ENCODE data around the gene KCNIP4.

The KCNIP4 gene

GRCh38 chr4:21677173-21677572 is 271.4 kb downstream of the KCNIP4 start:
- DNase-seq, result no peak

- DNase-seq, result no peak
Observed at GRCh38 chr4:21664355-21664754, 284.2 kb downstream of the KCNIP4 start.

GRCh38 chr4:21656832-21657231 is 291.7 kb downstream of the KCNIP4 start:
- no peak for DNase-seq

DNA sequence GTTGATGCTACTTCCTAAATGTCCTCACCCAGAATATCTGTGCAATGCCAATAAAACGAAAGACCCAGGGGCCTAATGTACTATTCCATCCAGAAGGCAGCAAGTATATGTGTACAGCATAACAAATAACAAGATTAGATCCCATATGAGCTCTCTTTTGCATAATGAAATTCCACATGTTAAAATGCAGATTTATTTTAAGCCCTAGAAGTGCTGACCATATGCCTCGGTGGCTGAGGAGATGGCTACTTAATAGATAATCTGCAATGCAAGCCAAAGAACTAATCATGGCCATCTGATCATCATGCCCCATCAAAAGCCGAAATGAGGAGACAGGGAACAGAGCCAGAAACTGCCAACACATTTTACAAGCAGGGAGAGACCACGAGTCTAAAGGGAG is 293.5 kb downstream of the KCNIP4 start:
- no peak for DNase-seq

DNA sequence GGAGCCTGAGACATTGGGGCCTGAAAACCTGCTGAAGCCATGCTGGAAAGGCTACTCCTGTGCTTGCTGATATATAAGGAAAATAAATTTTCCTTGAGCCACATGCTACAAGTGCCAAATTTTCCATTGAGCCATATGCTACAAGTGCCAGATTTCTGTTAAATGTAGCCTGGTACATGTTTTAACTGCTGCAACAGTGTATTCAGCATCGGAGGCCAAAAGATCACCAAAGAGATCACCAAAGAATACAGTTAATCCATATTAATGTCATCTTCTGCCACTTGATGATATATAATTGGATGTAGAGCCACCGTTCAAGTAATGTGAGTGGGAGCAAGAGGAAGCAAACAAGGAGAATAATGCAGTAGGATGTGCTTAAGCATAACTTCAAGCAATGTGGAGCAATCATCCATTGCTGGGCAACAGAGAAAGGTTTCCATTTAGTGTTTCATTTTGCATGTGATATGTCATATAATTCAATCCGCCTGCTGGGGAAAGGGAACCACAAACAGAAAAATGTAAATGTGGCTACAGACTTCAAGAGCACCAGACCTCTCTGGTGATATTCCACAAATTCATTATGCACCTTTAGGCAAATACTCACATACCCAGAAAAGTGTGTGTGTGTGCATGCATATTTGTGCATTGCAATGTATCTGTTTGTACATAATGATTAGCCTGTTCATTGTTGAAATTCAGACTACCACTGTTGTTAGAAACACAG is 295.9 kb downstream of the KCNIP4 start:
- DNase-seq, result no peak

GRCh38 chr4:21649391-21650090 is 299.0 kb downstream of the KCNIP4 start:
- no peak for DNase-seq

- no peak for DNase-seq
Observed at GRCh38 chr4:21645776-21646175, 302.8 kb downstream of the KCNIP4 start.

GRCh38 chr4:21641696-21642095 is 306.9 kb downstream of the KCNIP4 start:
- DNase-seq, result no peak

DNA sequence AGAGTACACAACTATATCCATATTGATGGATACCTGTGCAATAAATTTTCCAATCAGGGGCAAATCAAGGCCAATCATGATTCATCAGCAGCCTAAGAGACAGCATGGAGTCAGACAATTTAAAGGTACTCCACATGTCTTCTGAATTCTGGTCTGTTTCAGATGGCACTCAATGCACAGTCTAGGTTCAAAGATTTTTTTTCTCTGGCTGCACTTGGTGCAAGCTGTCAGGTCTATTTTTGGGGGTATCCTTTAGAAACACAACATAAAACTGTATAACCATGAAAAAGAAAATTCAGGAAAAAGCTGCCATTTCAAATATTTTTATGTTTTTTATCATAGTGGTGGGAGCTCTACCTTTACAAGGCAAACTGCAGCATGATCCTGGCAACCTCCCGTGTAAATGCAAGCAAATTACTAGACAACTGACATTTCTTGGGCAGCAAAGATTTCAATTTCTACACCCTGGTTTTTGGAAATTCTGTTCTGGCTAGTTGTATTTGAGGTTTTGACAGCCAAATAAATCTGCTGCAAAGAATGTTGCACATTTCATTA is 310.3 kb downstream of the KCNIP4 start:
- no peak for DNase-seq

DNA sequence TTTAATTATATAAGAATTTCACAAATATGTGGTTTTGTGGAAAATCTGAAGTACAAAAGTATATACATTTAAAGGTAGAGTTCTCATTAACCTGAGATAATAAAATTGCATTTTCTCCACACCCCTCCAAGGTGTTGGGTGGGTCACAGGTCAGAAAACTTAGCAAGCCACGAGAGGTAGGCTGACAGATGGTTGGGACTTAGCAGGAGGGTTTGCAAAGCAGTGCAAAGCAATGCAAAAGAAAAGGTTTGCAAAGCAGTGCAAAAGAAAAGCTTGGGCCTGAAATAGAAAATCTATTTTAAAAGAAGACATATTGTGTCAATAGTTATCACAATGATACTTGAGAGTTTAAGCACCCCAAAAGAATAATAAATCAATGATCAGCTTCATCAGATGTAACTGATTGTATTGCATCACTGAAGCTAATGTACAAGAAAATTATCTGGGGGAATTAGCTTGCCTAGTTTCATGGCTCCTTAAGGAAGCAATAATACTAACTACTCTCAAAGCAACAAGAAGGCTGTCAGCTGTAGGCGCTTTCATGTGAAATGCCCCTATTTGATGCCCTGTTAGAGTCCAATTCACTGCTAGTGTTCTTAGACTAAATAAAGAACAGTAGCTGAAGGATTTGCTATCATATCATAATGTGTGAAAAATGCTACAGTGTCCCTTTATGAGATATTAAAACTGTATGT is 319.5 kb downstream of the KCNIP4 start:
- DNase-seq, result no peak

- no peak for DNase-seq
Observed at GRCh38 chr4:21628116-21628670, 320.4 kb downstream of the KCNIP4 start.

DNA sequence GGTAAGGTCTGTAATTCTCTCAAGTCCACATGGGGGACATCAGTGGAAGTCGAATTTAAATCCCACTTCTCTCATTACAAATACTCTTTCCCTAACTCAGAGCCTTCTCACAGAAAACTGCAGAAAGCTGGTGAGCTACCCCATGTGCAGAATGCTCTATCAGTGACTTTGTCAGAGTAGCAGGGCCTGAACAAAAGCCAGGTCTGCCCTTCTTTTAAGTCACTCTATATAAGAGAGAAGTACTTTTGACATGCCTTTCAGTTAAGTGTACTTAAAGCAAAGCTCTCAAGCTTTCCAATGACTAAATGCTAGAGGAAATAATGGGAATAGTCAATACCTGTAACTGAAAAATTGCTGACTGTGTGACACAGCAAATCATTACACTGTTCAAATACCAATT is 323.1 kb downstream of the KCNIP4 start:
- DNase-seq, result no peak

DNA sequence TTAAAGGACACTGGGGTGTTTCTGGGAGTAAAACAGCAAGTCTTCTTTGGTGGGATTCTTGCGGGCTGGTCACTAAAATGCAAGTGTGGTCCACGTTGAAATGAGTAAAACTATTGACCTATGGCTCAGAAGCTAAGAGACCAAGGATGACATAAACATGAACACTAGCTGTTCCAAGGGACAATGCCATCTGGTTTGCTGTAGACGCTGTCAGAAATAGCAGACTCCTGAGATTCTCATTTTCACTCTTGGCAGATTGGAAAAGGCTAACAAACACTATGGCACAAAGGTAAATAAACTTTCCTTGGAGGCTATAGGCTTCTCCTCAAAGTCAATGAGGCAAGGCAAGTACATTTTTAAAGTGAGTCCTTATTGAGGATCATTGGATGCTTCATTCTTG is 343.6 kb downstream of the KCNIP4 start:
- no peak for DNase-seq

GRCh38 chr4:21596521-21596920 is 352.1 kb downstream of the KCNIP4 start:
- DNase-seq, result peak; percentile 63

- DNase-seq, result no peak
Observed at GRCh38 chr4:21593671-21594001, 354.9 kb downstream of the KCNIP4 start.

- DNase-seq, result no peak
Observed at GRCh38 chr4:21592970-21593670, 355.5 kb downstream of the KCNIP4 start.

DNA sequence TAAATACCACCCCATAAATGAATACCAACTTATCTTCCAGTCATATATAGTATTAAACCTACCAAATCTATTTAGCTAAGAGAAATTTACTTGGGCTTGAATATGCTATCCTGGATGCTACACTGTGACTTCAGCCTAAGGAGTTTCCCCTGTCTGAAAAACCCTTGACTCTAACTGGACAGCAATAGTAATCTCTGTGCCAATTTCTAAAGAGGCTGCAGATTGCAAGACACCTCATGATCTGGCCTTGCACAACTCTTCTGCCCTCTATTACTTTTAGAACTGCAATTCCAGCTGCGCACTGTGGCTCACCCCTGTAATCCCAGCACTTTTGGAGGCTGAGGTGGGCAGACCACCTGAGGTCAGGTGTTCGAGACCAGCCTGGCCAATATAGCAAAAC is 371.5 kb downstream of the KCNIP4 start:
- DNase-seq, result no peak

DNA sequence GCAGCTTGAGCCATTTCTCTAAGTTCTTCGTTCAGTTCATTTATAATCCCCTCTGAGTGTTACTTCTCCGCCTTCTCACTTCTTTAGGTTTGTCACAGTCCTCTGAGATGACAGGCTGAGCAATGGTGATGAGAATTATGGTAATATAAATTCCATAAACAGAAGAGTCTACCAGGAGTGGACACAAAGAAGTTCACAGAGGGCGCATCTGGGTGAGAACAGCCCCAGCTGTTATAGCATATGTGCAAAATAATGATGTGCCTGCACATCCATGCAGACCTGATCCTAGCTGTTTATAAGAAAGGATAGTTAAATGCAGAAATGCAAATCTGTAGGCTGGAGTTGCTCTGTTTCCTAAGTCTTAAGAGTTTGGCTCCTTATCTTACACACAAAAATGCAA is 377.5 kb downstream of the KCNIP4 start:
- no peak for DNase-seq

DNA sequence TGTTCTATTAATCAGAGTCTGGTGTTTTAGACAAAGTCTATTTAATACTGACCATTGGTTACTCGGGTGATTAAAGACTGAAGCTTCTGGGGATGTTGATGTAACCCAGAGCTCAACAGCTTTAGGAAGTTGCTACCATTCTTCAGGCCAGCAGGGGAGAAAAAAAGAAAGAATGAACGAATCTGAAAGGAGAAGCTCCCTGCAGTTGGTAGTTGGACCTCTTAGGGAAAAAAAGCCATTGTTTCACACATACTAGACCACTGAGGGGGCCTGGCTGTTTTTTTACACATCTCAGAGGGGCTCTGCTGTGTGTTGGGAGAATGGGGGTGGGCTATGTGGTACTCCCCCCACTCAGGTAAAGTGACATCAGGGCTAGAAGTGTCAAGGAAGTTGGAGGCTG is 378.9 kb downstream of the KCNIP4 start:
- DNase-seq, result no peak

- DNase-seq, result no peak
Observed at GRCh38 chr4:21555083-21555482, 393.5 kb downstream of the KCNIP4 start.

DNA sequence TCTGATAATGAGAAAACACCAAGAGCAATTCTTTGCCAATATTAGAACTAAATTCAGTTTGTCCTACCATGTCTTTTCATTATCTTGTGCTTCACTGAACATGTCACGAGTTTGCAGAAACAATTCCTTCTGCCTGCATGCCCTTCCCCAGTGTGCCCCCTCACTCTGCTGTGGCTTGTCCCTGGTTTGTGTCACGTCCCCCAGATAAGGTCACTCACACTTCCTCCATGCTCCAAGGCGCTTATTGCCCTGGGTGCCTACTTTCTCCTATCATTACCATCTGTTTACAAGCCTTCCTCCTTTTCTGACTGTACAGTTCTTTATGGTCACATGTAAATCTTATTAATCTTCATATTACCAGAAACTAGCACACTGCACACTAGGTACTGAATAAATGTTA is 394.1 kb downstream of the KCNIP4 start:
- no peak for DNase-seq

GRCh38 chr4:21554066-21554465 is 394.5 kb downstream of the KCNIP4 start:
- no peak for DNase-seq

DNA sequence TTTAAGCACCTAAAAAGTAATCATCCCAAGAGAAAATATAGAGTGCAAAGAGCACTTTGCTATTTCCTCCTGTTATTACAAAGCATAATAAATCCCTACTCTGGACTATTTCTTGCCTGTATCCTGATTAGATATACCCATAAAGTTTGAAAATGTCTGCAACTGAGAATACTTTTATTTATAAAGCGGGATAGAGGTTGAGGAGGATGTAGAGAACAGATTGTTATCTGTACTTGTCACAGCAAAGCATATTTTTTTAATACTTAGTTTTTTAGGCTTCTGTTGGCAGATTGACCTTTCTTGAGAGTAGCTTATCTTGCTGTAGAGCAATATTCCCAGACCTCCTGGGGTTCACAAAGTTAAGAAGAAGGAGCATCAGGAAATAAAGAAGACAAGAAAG is 396.1 kb downstream of the KCNIP4 start:
- DNase-seq, result no peak

All from NCI-H146 (cell line).